Transverse colon (tissue), 3 donors: ENCODE results near the gene PSMD11.

ENCODE experiments used
- CTCF ChIP-seq, 5 experiments: fragments of 200-600 bp in 3 of 5; fragments of 450-650 bp in 2 of 5; sonication (generic) in 3 of 5; IDR thresholded peaks; 1 replicate in 2 of 5; 2 replicates in 3 of 5; pipeline ENCODE4 v1.5.1; 2016 to 2017; ENCODE audit warnings: antibody characterized with exemption in 5 of 5, inconsistent platforms in 3 of 5, mild to moderate bottlenecking in 2 of 5, moderate library complexity in 1 of 5
- EP300 ChIP-seq: sonication (generic); formaldehyde crosslinking; IDR thresholded peaks from one replicate; pipeline ENCODE4 v1.6.1; 2017; ENCODE audit warnings: antibody characterized with exemption, low read depth

- no peak for TF ChIP-seq CTCF (IDR thresholded peaks at IDR 0.05)
- no peak for TF ChIP-seq EP300
These were observed 48.0 kb upstream of the PSMD11 start for GRCh38 chr17:32396343-32396742.
